Stimulated activated CD4-positive, alpha-beta T cell treated with anti-CD3 and anti-CD28 coated beads, Interleukin-4, amount 100 ng/mL, for 1 hour (primary cell): ENCODE data around the gene SQSTM1.
A peak's percentile ranks its signal among the peaks of the same experiment; 100 is the strongest.
"Not testable (repeated sequence)": the region's sequence is repeated elsewhere in the genome, so short reads cannot be mapped to it uniquely, and the experiment has no call there.

ENCODE experiments used
- DNase-seq: peaks from one replicate; pipeline ENCODE4 v3.0.0-alpha.2; 2020

SQSTM1 gene

DNA sequence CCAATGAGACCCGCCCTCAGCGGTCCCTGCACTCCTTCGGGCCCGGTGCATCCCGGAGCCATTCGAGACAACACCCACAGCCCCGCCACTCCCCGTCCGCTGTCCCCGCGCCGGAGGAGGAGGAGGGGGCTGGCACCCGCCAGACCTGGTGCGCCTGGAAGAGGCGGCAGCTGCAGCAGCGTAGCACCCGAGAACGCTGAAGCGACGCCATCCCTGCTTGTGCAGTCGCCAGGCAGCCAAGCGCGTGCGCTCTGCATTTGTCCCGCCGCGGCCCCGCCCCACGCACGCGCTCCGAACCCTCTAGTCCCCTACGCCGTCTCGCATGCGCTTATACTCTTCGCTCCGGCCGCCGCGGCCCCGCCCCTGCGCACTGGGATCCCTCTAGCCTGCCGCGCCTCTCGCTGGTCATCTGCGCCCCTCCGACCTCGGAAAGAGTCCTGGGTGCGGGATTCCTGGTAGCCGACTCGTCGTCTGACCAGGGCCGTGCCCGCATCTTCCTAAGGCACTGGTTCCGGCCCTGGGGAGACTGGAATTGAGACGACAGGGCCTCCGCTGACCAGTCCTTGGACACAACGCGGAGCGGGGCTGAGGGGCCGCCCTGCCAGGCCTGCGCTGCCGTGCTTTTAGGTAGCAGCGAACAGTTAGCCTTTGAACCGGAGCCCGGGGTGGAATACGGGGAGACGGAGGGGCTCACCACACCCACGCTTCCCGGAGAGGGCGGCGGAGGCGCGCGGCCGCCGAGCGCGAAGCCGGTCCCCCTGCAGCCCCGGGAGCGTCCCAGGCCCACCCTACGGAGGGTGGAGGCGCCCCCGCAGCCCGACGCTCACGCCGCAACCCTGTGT is 38.1 kb downstream of the SQSTM1 start, which contains the start of gene MRNIP:
TSS of gene MRNIP (minus strand) at position 232 of the 842 bp plus-strand sequence. CDS start at position 211, 21 bp downstream.
- DNase-seq = peak; percentile 94

DNA sequence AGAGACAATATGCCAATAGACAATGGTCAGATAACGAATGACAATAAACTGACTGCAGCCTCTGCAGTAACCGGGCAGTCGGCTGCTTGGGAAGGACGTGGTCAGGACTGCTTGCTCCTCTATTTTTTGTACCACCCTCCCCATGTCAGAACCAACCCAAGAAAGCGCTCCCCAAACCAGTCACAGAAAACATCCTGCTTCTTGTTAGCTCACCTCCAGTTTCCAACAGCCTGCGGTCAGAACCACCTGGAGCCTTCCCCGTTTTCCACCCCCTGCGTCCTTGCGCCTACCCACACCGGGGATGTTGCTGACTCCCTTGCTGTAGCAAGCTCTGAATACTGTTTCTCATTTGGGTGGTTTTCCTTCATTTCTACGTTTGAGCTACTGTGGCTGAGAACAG is 39.6 kb downstream of the SQSTM1 start:
- DNase-seq = no peak

- DNase-seq = no peak
Measured at GRCh38 chr5:179862296-179862695, 41.6 kb downstream of the SQSTM1 start.

GRCh38 chr5:179862891-179863290 is 42.2 kb downstream of the SQSTM1 start:
- no peak for DNase-seq

GRCh38 chr5:179863449-179864085 is 42.9 kb downstream of the SQSTM1 start:
- no peak for DNase-seq

DNA sequence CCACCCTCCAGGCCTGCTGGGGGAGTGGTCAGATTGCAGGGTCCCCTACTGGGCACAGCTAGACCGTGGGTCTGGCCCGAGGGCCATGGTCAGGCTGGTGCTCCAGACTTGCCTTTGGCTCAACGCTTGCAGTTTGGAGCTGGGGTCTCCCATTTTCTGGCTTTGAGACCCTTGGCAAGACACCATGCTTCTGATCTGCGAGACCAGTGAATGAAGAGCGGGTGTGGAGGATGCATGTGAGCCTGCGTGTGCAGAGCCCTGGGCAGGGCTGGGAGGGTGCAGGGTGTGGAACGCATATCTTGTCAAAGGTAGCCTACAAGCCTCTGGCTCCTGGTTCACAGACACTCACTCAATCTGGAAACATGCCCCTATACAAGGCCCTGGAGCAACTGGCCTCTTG is 44.0 kb downstream of the SQSTM1 start:
- DNase-seq = no peak

DNA sequence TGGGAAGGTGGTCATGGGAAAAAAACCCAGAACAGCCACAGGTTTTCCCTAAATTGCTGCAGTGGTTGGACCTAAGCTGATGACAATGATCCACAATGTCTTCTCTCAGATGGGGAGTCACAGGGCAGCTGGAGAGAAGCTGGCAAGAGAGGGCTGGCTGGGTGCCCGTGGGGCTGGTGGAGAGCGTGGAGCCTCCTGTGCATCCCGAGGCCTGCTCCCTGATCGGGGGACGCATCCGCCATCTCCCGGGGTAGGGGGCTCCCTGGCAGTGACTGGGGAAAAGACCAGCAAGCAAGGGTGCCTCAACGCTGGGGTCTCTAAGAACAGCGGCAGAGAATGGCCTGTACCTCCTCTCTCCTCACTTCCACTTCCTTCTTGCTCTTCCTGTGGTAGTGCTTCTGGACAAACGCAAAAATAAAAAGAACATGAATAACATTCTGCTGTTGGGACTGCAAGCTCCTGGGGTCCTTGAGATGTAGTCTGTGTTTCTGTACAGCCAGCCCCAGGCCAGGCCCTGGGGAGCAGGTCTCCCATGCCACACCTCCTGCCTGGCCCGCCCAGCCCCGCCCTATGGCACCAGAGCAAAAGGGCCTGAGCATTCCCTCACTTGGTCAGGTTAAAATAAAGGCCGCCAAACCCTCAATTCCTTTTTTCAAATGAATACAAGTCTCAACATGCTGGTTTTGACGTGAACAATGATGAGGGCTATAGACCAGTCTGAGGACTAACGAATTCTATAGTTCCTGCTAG is 45.0 kb downstream of the SQSTM1 start:
- no peak for DNase-seq

- peak; percentile 20 for DNase-seq
Measured at GRCh38 chr5:179866241-179867078, 45.8 kb downstream of the SQSTM1 start.

- DNase-seq = no peak
Measured at GRCh38 chr5:179867079-179867465, 46.4 kb downstream of the SQSTM1 start.

GRCh38 chr5:179867476-179867875 is 46.8 kb downstream of the SQSTM1 start:
- no peak for DNase-seq

DNA sequence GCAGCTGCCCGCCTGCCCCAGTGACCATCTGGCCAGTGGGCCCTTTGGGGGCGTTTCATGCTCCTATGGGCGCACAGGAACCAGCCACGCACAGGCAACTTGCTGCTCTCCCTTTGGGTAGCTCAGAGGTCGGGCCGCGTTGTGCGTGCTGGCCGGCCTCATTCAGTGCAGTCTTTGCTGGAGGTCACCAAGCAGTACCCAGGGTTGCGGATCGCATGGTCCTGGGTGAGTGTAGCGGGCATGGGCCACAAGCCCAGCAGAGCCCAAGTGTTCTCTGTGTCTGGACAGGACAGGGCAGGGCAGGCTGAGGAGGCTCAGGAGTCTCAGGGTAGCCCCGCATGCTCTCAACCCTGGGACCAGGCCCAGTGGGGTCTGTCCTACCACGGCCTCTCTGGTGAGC is 47.8 kb downstream of the SQSTM1 start:
- DNase-seq = no peak

DNA sequence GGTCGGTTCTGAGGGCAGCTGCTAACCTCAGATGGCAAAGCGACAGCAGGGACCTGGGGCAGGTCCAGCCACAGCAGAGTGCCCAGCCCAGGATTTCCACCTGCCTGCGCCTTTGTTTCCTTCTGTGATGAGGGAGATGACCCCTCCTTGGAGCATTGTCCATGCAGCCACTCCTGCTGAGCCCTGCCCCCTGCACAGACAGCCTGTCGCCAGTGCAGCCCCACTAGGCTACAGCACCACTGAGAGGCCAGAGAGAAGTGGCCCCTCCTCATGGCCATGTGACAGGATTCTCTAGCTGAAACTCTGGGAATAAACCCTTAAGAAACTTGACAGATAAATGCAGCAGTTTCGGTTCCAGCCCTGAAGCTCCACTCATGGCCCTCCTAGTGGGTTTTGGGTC is 48.4 kb downstream of the SQSTM1 start:
- DNase-seq = no peak

DNA sequence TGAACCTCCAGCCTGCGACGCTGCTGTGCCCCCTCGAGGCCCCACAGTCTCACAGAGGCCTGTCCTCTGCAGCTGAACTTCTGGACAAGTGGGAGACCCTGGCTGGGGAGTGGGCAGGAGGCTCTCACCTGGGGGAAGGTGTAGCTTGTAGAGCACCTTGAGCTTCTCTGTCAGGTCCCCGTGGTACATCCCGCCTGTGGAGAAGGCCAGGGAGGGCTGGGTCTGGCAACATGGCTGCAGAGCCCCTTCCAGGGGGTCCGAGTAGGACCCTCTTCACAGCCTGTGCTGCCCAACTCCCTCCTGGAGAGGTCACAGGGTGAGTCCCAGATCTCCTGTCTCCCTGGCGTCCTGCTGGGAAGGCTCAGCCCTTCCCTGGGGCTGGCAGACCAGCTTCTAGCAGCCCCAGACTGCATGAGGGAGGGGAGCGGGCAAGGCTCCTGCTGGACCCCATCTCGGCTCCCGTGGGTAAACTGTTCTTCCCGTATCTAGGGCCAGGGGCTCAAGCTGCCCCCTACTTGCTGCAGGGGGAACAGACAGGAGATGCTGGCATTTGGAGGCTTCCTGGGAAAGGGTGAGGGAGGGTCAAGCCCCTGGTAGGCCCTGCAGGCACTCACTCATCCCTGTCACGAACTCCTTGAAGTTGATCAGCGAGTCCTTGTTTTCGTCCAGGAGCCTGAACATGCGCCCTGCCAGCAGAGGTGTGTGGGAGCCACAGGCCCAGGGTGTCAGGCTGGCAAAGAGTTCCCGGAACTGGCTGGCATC is 49.1 kb downstream of the SQSTM1 start:
- DNase-seq = no peak

DNA sequence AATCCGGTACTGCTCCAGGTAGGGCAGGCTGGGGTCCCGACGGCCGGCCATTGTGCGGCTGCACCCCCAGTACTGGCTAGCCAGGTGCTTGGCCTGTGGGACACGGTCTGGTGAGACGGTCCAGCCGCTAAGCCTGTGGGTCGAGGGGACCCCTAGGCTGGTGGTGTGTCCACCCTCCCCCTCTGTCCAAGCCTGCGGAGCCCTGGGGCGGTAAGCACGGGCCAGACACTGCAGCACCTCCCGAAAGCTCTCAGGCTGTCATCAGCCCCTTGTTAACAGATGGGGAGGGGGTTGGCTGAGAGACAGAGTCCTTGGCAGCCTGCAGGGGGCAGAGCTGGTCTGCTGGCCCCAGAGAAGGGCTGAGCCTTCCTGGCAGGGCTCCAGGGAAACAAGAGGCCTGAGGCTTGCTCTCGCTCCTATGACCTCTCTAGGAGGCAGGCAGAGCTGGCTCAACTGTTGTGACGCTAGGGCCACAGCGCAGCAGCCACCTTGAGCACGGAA is 49.7 kb downstream of the SQSTM1 start:
- no peak for DNase-seq

- no peak for DNase-seq
Measured at GRCh38 chr5:179870952-179871351, 50.2 kb downstream of the SQSTM1 start.

DNA sequence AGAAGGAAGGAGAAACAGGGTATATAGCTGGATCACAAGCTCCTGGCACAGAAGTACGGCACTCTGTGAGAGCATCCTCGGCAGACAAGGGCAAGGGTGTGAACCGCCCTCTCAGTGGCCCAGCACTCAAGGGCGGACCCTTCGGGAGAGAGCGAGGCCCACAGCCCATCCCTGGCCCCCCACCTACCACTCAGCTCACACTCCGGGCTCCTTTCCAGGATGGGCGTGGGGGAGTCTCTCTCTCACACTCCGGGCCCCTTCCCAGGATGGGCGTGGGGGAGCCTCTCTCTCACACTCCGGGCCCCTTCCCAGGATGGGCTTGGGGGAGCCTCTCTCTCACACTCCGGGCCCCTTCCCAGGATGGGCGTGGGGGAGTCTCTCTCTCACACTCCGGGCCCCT is 50.8 kb downstream of the SQSTM1 start:
- DNase-seq = not testable (repeated sequence)

- DNase-seq = no peak
Measured at GRCh38 chr5:179872055-179872827, 51.5 kb downstream of the SQSTM1 start.

GRCh38 chr5:179872828-179873575 is 52.3 kb downstream of the SQSTM1 start:
- no peak for DNase-seq

GRCh38 chr5:179873588-179874110 is 52.9 kb downstream of the SQSTM1 start:
- no peak for DNase-seq

DNA sequence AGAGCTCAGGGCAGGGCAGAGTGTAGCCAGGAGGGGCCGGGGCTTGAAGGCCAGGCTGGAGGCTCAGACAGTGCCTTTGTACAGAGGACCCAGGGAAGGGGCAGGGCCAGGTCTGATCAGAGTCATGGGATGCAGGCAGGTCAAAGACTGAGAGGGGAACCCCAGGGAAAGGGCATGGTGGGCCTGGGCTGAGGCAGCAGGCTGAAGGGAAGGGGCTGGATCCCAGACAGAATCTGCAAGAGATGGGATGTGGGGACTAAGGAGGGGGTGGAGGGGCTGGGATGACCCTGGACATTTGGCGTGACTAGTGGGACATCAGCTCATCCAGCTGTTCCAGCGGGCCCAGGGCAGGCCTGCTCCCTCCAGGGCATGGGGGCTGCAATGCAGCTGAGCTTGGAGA is 53.4 kb downstream of the SQSTM1 start:
- DNase-seq = no peak
